GM18502 (cell line): ENCODE results near the gene PNLIPRP1.

ENCODE experiments used
- ATAC-seq: cut with Tn5 transposase; IDR thresholded peaks from one replicate; pipeline ENCODE4 v1.9.1; 2021; ENCODE audit warnings: mild to moderate bottlenecking; ENCODE audit not compliant: unreplicated experiment, poor library complexity

PNLIPRP1 gene

GRCh38 chr10:116629340-116629739, 38.6 kb downstream of the PNLIPRP1 start:
- ATAC-seq: no peak

GRCh38 chr10:116630020-116630419, 39.3 kb downstream of the PNLIPRP1 start:
- ATAC-seq: no peak

- ATAC-seq: no peak
Observed at GRCh38 chr10:116631871-116632295, 41.1 kb downstream of the PNLIPRP1 start.

GRCh38 chr10:116632596-116633215, 41.9 kb downstream of the PNLIPRP1 start:
- no peak for ATAC-seq

GRCh38 chr10:116633216-116633600, 42.4 kb downstream of the PNLIPRP1 start:
- no peak for ATAC-seq

- no peak for ATAC-seq
Observed at GRCh38 chr10:116634126-116634975, 43.6 kb downstream of the PNLIPRP1 start.

GRCh38 chr10:116636385-116636784, 45.6 kb downstream of the PNLIPRP1 start:
- no peak for ATAC-seq

GRCh38 chr10:116636976-116637375, 46.2 kb downstream of the PNLIPRP1 start:
- ATAC-seq: peak; percentile 80

- no peak for ATAC-seq
Observed at GRCh38 chr10:116637830-116638229, 47.1 kb downstream of the PNLIPRP1 start.

GRCh38 chr10:116646502-116646901, 55.7 kb downstream of the PNLIPRP1 start:
- no peak for ATAC-seq

- ATAC-seq: no peak
Observed at GRCh38 chr10:116648903-116649302, 58.1 kb downstream of the PNLIPRP1 start.

- no peak for ATAC-seq
Observed at GRCh38 chr10:116653885-116654284, 63.1 kb downstream of the PNLIPRP1 start.

GRCh38 chr10:116654816-116655215, 64.1 kb downstream of the PNLIPRP1 start:
- peak; percentile 67 for ATAC-seq

- ATAC-seq: no peak
Observed at GRCh38 chr10:116655568-116655967, 64.8 kb downstream of the PNLIPRP1 start.

GRCh38 chr10:116656044-116656443, 65.3 kb downstream of the PNLIPRP1 start:
- ATAC-seq: no peak

- ATAC-seq: no peak
Observed at GRCh38 chr10:116657863-116658551, 67.2 kb downstream of the PNLIPRP1 start.
